GM12872 (cell line): Measurements from ENCODE around the gene CCDC97.

Experiments
- CTCF ChIP-seq: IDR thresholded peaks from 3 replicates; pipeline ENCODE4 v1.5.1; 2011; ENCODE audit warnings: low read depth, mild to moderate bottlenecking, low read length, moderate library complexity; ENCODE audit not compliant: insufficient read depth

The CCDC97 gene

GRCh38 chr19:41307954-41308449 is 2.0 kb upstream of the CCDC97 start:
- no peak for TF ChIP-seq CTCF

GRCh38 chr19:41308450-41309179 is 1.4 kb upstream of the CCDC97 start:
- peak; percentile 95 for TF ChIP-seq CTCF

GRCh38 chr19:41309180-41310032 is 566 bp upstream of the CCDC97 start:
- no peak for TF ChIP-seq CTCF

GRCh38 chr19:41311072-41311471 is 1.1 kb downstream of the CCDC97 start:
- no peak for TF ChIP-seq CTCF

- no peak for TF ChIP-seq CTCF
Measured at GRCh38 chr19:41311613-41312012, 1.6 kb downstream of the CCDC97 start.

GRCh38 chr19:41316306-41316920 is 6.4 kb downstream of the CCDC97 start:
- no peak for TF ChIP-seq CTCF
